Progenitor cell of endocrine pancreas (in vitro differentiated cells): ENCODE data around the gene APH1B. TPM values are rescaled to one million over a fixed set of nuclear protein-coding genes. Genes with fewer than 3 reads are reported as not detected.

Source experiments
- DNase-seq: peaks from one replicate; pipeline ENCODE4 v3.0.0; 2021; ENCODE audit warnings: low spot score; ENCODE audit not compliant: unreplicated experiment
- H3K27ac Mint-ChIP-seq: 2 replicates; pipeline ENCODE4 v1.8.0; 2021; ENCODE audit warnings: mild to moderate bottlenecking, moderate library complexity, mixed read lengths
- H3K27me3 Mint-ChIP-seq: 2 replicates; pipeline ENCODE4 v1.8.0; 2021; ENCODE audit warnings: mixed read lengths
- H3K36me3 Mint-ChIP-seq: 2 replicates; pipeline ENCODE4 v1.8.0; 2022; ENCODE audit warnings: mixed read lengths; ENCODE audit not compliant: insufficient read depth
- H3K4me1 Mint-ChIP-seq: 2 replicates; pipeline ENCODE4 v1.8.0; 2021; ENCODE audit warnings: low read depth, mixed read lengths
- H3K4me3 Mint-ChIP-seq: 2 replicates; pipeline ENCODE4 v1.8.0; 2021; ENCODE audit warnings: low read depth, mild to moderate bottlenecking, moderate library complexity, mixed read lengths
- H3K9me3 Mint-ChIP-seq: 2 replicates; pipeline ENCODE4 v1.8.0; 2021; ENCODE audit warnings: low read depth, mixed read lengths
- CTCF ChIP-seq: fragments of 200-600 bp; sonication (generic); IDR thresholded peaks from one replicate; pipeline ENCODE4 v1.5.0; 2021; ENCODE audit warnings: antibody characterized with exemption, mild to moderate bottlenecking; ENCODE audit not compliant: unreplicated experiment
- total RNA-seq: library from RNA; stranded (reverse); gene quantifications from 2 replicates; pipeline ENCODE4 v1.2.1, GENCODE V29; 2021

Gene APH1B
- total RNA-seq, 1 donor from 2014 or later: 17.6 TPM

- no peaks in the 10 kb centered on the region for H3K4me1 Mint-ChIP-seq
- no peak overlapping the region for H3K4me3 Mint-ChIP-seq
- no peaks in the 10 kb centered on the region for H3K9me3 Mint-ChIP-seq
- H3K36me3 Mint-ChIP-seq: no peaks in the 10 kb centered on the region
- no peak for DNase-seq
- H3K27me3 Mint-ChIP-seq: peaks cover 19% of the 10 kb centered on the region
- no peak for TF ChIP-seq CTCF
- no peak overlapping the region for H3K27ac Mint-ChIP-seq
These were observed 52.4 kb downstream of the APH1B start for GRCh38 chr15:63329567-63330350.

- no peak for TF ChIP-seq CTCF
- peaks cover 14% of the 10 kb centered on the region for H3K27me3 Mint-ChIP-seq
- H3K4me1 Mint-ChIP-seq: no peaks in the 10 kb centered on the region
- no peak overlapping the region for H3K27ac Mint-ChIP-seq
- no peaks in the 10 kb centered on the region for H3K36me3 Mint-ChIP-seq
- H3K9me3 Mint-ChIP-seq: no peaks in the 10 kb centered on the region
- no peak overlapping the region for H3K4me3 Mint-ChIP-seq
- DNase-seq: no peak
These were observed 53.5 kb downstream of the APH1B start for GRCh38 chr15:63330926-63331325.

- H3K4me3 Mint-ChIP-seq: no peak overlapping the region
- no peak for DNase-seq
- H3K27ac Mint-ChIP-seq: no peak overlapping the region
- H3K27me3 Mint-ChIP-seq: peaks cover 14% of the 10 kb centered on the region
- no peaks in the 10 kb centered on the region for H3K36me3 Mint-ChIP-seq
- H3K9me3 Mint-ChIP-seq: no peaks in the 10 kb centered on the region
- no peak for TF ChIP-seq CTCF
- H3K4me1 Mint-ChIP-seq: no peaks in the 10 kb centered on the region
These were observed 54.1 kb downstream of the APH1B start for GRCh38 chr15:63331456-63331855.

- H3K9me3 Mint-ChIP-seq: no peaks in the 10 kb centered on the region
These were observed 55.1 kb downstream of the APH1B start for GRCh38 chr15:63332367-63333124.

More at GRCh38 chr15:63332367-63333124, 55.1 kb downstream of the APH1B start:
- Mint-ChIP-seq H3K4me1 (no peaks in the 10 kb centered on the region), H3K4me3 (no peak overlapping the region), H3K27ac (no peak overlapping the region), H3K27me3 (peaks cover 18% of the 10 kb centered on the region), H3K36me3 (no peaks in the 10 kb centered on the region)
- no peak for DNase-seq
- TF ChIP-seq CTCF: no peak
